NK-92 treated with Interleukin-12 subunit alpha and Interleukin-12 subunit beta, amount 100 ng/mL, for 24 hours (cell line): Measurements from ENCODE around the gene S100A7.
A peak's percentile ranks its signal among the peaks of the same experiment; 100 is the strongest.
"Not testable (repeated sequence)": the region's sequence is repeated elsewhere in the genome, so short reads cannot be mapped to it uniquely, and the experiment has no call there.

Experiments
- DNase-seq: peaks from one replicate; lab custom pipeline; 2025; lab: John Stamatoyannopoulos, UW

The S100A7 gene

DNA sequence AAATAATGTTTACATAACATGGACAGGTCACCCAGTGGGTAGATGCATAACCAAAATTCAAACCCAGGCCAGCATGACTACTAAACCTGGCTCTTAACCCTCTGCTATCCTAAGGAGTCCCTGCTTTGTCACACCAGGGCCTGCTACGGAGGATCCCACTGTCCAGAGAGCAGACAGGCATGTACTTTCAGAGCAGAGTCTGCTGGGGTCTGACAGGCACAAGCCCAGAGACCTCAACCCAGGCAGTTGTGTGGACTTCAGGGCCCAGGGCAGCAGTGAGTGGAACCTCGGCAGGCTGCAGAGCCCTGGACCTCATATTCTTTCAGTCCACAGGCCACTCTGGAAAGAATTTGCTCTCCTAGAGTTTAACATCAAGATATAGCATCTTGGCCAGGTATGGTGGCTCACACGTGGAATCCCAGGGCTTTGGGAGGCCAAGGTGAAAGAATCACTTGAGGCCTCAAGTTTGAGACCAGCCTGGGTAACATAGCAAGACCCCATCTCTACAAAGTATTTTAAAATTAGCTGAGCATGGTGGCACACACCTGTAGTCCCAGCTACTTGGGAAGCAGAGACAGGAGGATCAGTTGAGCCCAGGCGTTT, 16.1 kb upstream of the S100A7 start:
- no peak for DNase-seq

DNA sequence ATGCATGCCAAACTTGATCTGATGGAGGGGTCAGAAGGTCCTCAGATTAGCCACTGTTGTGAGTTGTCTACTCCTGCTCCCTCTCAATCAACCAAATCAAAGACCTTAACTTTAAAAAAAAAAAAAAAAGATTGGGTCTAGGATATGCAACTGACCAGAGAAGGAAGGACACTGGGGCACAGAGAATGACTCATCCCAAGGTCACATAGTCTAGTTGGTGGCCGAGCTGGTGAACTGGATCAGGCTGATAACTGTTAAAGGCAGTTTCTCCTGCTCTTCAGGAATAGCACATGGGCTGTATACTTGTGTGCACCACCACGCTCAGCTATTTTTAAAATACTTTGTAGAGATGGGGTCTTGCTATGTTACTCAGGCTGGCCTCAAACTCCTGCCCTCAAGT, 14.8 kb upstream of the S100A7 start:
- DNase-seq: no peak

DNA sequence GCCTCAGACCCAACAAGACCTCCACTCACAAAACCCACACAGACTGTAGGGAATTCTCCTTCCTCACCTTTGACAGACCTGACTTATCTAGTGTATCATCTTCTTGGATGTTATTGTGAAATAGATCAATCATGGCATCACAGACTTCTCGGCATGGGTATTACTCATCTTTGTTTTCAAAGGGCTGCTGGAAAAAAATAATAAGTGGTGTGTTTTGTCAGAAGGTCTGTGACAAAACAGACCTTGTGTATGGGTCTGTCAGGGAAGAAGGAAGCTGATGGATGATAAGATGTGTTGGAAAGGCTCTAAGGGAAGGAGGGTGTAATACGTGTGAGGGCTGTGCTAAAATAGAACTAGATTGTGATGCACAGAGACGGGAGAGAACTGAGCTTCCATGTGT, 13.9 kb upstream of the S100A7 start:
- DNase-seq: no peak

DNA sequence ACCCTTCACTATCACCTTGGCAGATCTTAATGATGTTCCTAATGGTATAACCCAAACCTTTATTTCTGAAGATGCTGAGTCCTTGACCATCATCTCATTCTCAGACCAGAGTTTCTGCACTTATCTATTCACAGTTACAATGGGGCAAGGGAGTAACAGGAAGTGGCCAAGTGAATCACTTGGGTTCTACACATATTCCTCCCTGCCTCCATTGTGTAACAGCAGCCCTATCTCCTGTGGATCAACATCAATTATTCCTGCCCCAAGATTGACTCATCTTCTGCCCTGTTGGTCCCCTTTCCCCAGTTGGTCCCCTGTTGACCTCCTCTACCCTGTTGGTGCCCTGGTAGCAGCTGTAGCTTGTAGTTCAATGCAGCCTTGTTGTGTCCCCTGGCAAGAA, 10.3 kb upstream of the S100A7 start:
- peak; percentile 43 for DNase-seq

DNA sequence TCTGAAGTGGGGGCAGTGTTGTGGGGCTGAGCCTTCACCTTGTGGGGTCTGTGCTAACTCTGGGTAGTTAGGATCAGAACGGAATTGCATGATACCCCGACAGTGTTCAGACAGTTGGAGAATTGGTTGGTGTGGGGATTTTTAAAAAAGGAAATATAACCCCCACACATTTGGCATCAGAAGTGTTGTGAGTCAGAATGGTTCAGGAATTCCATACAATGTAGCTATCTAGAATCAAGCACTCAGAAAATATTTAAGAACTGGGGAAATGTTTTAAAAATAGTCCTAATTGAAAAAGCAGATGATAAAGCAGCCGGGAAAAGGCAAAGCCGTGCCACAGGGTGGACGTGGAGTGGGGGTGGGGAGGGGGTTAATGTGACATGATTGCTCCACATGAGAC, 6.5 kb upstream of the S100A7 start:
- no peak for DNase-seq

DNA sequence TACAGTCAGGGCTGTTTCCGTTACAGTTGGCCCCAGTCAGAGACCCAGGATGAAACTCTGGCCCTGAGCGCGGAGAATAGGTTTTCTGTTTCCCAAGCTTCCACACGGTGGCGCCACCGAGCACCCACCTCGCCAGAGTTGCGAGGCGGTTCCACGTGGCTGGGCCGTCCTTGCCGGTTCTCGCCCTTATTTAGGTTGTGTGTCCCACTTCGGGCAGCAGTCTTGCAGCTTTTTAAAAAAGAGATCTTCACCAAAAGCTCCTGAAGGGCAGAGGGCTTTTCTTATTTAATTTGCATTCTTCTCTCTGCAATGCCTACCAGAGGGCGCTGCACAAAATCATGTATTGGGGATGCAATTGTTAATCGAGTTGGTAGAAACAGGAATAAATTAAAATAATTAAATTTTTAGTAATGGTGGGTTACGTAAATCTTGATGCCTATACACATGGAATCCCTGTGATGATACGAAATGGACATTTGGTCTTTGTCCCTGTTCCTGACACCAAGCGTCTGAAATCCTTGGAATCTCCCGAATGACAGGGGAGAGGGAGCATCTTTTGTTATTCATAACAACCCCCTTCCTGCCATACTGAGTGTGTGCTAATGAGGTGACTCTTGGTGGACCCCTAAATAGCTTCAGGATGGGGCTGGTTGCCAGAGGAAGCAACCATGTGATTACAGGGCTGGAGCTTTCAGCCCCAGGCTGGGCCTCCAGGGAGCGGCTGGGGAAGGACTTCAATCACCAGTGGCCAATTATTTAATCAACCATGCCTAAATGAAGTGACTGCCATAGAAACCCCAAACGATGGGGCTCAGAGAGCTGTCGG, 5.6 kb upstream of the S100A7 start:
- peak; percentile 33 for DNase-seq

DNA sequence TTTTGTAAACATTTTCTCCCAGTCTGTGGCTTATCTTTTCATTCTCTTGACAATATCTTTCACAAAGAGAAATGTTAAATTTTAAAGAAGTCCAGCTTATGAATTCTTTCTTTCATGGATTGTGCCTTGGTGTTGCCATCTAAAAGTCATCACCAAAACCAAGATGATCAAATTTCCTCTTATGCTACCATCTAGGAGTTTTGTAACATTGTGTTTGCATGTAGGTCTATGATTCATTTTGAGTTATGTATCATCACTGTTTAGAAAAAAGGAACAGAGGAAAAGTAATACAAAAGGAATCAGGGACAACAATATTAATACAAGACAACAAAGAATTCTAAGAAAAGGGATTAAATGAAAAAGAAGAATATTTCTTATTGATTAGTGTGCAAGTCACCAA, 2.3 kb upstream of the S100A7 start:
- DNase-seq: not testable (repeated sequence)

DNA sequence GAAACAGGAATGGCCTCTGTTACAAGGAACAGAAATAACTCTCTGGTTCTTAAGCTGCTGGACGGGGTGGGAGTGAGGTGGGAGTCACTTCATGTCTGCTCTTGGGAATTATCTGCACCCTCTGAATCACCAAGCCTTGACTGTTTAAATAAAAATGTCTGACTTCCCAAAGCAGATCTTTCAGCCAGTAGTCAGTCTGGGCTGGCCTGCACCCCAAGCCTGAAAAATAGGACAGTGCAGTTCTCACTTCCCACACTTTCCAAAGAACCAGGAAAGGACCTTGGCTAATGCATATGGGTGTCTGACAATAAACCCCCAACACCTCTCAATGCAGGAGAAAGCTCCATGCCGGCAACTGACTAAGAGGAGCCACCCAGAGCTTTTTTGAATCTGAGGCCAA, 796 bp downstream of the S100A7 start:
- DNase-seq: no peak

DNA sequence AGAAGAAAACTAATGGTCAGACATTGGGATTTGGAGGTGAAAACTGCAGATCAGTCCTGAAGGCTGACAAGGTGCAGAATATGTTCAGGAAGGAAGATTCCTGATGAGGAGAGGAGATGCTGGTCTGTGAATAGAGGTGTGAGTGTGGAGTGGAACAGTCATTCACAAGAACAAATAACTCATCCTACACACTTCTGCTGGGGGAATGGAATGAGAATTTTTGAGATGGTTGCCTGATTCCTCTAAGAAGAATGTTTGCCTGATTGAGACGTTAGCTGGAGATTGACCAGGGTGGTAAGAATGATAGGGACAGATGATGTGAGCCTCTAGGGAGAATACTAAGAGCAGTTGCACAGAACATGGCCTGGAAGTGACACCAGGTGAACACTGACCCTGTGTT, 4.1 kb downstream of the S100A7 start:
- DNase-seq: no peak

DNA sequence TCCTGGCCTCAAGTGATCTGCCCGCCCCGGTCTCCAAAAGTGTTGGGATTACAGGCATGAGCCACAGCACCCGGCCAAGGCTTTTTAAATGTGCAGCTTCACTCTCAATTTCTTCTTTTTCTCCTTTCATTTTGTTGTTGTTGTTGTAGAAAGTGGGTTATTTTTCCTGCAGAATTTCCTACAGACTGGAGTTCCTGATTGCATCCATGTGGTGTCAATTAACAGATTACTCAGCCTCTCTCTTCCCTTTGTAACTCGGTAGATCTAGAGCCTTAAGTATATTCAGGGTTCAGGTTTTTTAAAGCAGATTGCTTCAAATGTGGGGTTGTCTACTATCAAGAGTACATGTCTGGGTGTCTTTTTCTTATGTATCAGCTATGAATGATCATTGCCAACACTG, 11.6 kb downstream of the S100A7 start:
- DNase-seq: not testable (repeated sequence)

DNA sequence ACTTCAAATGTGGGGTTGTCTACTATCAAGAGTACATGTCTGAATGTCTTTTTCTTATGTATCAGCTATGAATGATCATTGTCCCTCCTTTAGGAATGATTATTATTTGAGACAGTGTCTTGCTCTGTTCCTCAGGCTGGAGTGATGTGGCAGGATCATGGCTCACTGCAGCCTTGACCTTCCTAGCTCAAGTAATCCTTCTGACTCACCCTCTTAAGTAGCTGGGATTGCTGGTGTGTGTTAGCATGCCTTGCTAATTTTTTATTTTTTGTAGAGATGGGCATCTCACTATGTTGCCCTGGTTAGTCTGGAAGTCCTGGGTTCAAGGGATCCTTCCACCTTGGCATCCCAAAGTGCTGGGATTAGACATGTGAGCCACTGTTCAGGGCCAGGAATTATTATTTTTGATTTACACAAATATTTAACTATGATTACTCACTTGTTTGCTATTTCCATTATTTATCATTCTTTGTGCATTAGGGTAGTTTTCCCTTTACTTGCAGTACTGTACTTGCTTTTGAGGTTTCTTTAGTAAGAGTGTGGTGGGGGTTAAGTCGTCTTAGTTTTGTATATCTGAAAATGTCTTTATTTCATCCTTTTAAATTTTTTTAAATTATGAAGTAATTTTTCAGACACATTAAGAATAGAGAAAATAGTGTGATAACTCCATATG, 12.8 kb downstream of the S100A7 start:
- no peak for DNase-seq

DNA sequence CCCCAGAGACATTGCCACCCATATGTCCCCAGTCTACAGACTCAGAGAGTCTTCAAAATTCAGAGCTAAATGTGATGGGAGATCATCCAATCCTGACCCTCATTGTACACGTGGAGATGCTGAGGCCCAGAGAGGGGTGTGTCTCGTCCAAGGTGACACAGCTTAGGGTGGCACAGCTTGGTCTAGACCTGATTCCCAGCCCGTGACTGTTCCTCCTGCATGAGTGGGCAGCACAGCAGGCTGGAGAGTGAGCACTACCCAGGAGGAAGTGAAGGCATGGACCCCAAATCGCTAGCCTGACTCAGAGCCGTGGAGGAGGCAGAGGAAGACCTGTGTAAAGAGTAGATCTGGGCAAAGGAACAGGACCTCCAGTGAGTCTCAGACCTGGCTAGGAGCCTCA, 16.4 kb downstream of the S100A7 start:
- no peak for DNase-seq

DNA sequence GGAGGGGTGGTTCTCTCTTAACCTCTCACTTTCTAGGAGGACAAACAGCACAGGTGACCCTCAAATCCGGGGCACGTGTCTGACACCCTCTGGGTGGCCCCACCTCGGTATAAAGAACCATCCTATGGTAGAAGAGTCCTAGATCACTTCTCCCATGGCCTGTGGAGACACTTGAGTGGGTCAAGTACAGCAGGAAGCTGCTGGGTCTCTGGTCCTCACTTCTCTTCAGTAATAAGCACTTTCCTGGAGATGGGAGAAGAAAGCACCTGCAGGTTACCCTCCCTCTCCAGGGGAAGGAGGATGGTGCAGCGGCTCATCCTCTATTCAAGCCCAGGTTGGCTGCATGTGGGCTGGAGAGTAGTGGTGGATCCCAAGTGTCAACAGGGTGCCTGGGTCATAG, 17.0 kb downstream of the S100A7 start:
- DNase-seq: no peak

DNA sequence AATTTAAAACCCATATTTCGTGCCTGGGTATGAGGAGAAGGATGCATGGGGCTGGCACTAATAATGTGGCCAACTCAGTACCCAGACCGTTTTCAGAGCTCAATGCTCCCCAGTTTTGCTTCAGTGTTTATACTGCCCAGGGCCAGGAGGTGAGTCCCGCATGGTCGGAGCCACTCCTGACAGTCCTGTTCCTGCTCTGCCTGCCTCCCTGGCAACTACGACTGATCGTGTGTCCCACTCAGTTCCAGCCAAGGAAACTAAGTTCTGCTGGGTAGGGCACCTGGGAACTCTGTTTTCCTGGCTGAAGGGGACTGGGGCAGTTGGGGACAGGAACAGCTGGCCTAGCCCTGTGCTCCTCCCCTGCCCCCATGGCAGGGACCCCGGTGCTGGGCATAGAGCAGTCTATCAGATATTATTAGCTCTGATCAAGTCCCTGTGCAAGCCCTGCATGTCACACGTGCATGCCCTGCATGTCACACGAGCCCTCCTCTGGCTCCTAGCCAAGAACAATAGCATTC, 19.2 kb downstream of the S100A7 start:
- no peak for DNase-seq

DNA sequence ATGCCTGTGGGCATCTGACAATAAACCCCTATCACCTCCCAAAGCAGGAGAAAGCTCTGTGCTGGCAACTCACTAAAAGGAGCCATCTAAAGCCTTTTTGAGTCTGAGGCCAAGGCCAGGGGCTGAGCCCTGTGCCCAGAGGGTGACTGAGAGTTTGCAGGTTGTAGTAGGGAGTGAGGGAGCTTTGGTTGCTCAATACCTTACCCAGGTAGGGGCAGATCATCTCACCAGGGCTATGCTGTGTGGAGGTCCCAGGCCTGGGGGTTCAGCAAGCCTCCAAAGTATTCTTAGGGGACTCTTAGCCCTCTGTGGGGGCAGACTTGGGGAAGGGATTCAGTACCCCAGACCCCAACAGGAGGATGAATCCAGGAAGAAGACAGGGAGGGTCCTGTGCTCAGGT, 21.2 kb downstream of the S100A7 start:
- no peak for DNase-seq

DNA sequence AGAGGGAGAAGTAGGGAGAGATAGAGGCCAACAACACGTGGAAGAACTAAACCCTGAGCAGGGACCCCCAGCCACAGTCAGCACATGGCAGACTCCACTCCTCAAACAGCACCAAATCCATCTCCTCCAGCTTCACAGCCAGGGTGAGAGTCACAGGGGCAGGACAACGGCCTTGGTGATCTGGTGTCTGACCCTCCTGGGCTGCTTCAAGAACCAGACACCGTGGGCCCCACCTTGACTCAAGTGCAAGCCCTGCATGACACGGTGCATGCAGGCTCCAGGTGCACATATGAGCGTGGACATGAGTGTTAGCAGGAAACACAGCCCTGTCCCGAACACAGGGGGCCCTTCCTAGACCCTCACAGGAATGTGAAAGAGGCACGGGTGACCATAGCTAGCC, 21.9 kb downstream of the S100A7 start:
- no peak for DNase-seq

DNA sequence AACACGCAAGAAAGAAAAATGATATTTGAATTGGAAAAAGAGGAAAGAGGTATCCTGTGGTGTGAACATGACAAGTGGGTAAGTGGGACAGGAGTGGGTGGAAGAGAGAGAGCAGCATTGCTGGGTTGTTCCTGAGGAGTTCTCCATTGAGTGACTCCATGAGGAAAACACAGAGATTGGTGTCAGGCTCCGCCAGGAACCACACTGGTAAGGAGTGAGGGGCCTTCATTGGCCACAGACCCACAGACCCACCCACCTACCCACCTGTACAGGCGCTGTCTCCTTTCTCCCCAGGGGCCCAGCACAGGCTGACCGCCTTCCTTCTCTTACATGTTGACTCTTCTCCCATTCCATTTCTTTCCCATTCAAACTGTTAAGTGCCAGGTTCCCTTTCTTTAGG, 23.2 kb downstream of the S100A7 start:
- DNase-seq: no peak

DNA sequence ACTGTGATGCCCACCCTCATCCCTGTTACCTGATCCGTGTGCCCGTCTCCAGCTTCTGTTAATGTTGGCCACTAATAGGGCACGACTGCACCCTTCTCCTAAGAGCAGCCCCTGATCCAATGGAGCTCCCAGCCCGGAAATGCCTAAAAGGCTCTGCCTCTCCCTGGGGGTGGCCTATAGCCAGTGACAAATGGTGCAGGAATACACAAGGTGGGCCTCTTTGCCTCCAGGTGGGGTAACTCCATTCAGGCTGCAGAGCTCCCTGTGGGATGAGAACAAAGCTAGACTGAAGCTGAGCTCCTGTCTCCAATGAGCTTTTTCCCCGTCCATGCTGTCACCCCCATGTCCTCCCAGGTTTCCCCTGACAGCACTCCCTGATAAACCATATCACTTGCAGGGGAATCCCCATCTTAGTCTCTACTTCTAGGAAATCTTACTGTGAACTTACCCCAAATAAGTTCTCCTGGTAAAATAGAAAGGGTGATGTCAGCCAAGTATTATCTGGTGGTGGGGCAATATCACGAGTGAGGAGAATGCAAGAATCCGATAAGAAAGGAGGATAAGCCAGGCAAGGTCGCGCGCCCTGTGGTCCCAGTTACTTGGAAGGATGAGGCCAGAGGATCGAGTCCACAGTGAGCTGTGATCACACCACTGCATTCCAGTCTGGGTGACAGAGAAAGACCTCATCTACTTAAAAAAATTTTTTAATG, 25.6 kb downstream of the S100A7 start:
- no peak for DNase-seq

DNA sequence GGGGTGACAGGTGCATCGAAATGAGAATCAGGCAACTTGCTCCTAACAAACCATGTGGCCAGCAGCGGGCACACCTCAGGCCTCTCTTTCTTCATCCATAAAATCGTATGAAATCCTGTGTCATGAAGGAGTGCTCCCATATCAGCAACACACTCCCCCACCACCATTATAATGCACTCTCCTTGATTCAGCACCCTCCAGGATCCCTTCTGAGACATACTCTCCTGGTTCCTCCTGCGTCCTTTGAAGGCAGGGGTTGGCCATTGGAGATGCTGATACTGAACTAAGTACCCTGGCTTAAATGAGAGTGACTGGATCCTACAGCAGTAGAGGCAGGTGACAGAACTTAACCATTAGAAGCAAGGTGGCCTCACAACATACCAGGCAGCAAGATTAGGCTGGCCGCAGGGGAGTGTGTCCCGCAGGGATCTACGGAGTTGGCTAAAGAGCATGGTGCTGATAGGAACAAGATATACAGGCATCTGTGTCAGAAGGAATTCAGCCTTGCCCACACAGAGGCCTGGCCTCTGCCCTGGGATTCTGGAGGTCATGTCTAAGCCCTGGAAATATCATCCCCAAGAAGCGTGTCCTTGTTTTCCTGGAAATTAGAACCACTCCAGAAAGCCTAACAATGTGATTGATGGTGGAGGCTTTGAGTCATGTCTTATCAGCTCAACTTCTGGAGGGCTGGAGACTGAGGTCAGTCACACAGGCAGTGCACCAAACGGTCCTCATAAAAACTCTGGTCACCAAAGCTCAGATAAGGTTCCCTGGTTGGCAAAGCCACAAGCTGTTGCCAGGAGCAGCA, 27.4 kb downstream of the S100A7 start:
- no peak for DNase-seq

DNA sequence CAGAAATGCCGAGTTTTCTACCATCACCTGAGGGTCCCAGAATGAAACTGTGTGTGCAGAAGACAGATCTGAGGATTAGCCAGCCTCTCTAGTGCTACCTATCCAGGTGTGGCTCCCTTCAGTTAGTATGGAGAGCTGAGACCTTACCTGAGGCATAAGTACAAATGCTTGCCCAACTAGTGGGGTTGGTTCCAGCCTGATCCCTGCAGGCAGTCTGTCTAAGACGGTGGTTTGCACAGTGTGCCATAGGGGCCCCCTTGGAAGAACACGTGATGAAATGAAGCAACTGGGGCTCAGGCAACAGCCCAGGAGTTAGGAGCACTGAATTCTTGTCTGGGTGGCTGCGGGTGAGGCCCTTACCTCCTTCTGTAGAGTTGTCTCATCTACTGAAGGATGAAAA, 28.5 kb downstream of the S100A7 start:
- no peak for DNase-seq

DNA sequence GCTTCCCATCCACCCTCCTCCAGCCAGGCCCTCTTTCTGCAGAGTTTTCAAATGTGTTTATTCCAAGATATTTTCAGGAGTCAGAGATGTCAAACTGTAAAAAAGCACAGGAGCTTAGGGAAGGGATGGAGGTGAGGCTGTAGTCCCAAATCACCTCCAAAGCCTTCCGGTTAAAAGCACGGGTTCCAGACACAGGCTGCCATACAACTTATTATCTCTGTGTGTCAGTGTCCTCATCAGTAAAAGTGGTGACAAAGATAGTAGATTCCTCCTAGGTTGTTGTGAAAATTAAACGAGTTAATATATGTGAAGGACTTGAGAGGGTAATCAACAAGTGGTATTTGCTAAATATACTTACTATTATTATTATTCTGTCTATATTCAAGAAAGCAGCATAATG, 29.0 kb downstream of the S100A7 start:
- no peak for DNase-seq

DNA sequence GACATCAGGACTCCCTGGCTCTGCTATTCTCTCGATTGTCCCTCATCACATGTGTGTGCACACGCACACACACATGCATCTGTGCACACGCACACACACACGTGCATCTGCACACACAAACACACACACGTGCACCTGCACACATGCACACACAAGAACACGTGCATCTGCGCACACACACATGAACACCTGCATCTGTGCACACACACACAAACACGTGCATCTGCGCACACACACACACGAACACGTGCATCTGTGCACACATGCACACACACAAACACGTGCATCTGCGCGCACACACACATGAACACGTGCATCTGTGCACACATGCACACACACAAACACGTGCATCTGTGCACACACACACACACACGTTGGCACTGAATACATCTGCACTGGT, 29.4 kb downstream of the S100A7 start:
- DNase-seq: no peak
